IPS-20b (cell line): ENCODE measurements around the gene MBOAT2.
"Not testable (repeated sequence)": the region's sequence is repeated elsewhere in the genome, so short reads cannot be mapped to it uniquely, and the experiment has no call there.

Source experiments
- H3K27ac ChIP-seq: one replicate; pipeline ENCODE4 v1.5.1; 2013; ENCODE audit warnings: low read length
- H3K27me3 ChIP-seq: 2 replicates; pipeline ENCODE4 v1.6.1; 2013; ENCODE audit warnings: mild to moderate bottlenecking, low read length, inconsistent platforms; ENCODE audit not compliant: insufficient read depth
- H3K36me3 ChIP-seq: 2 replicates; pipeline ENCODE4 v1.6.1; 2013; ENCODE audit warnings: low read depth, mild to moderate bottlenecking, inconsistent platforms, low read length, moderate library complexity; ENCODE audit not compliant: insufficient read depth
- H3K4me1 ChIP-seq: 2 replicates; pipeline ENCODE4 v1.6.1; 2013; ENCODE audit warnings: mild to moderate bottlenecking, control low read depth, inconsistent platforms, low read length, moderate library complexity; ENCODE audit not compliant: insufficient read depth
- H3K4me3 ChIP-seq: 2 replicates; pipeline ENCODE4 v1.5.1; 2013; ENCODE audit warnings: mild to moderate bottlenecking, low read length, inconsistent platforms
- H3K9ac ChIP-seq: 2 replicates; pipeline ENCODE4 v1.6.1; 2013; ENCODE audit warnings: low read depth, mild to moderate bottlenecking, inconsistent platforms, low read length, moderate library complexity
- H3K9me3 ChIP-seq: 2 replicates; pipeline ENCODE4 v1.6.1; 2013; ENCODE audit warnings: mild to moderate bottlenecking, low read depth, low read length, inconsistent platforms; ENCODE audit not compliant: insufficient read depth

Gene MBOAT2

DNA sequence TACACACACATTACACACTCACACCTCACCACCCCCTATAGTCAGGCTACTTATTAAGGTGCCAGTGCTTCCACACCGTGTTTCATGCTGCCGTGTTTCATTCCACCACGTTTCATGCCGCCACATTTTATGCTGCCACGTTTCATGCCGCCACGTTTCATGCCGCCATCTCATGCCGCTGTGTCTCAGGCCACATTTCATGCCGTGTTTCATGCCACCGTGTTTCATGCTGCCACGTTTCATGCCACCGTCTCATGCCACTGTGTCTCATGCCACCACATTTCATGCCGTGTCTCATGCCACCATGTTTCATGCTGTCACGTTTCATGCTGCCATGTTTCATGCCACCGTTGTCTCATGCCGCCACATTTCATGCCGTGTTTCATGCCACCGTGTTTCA is 65.1 kb downstream of the MBOAT2 start:
- no peak overlapping the region for H3K4me3 ChIP-seq

DNA sequence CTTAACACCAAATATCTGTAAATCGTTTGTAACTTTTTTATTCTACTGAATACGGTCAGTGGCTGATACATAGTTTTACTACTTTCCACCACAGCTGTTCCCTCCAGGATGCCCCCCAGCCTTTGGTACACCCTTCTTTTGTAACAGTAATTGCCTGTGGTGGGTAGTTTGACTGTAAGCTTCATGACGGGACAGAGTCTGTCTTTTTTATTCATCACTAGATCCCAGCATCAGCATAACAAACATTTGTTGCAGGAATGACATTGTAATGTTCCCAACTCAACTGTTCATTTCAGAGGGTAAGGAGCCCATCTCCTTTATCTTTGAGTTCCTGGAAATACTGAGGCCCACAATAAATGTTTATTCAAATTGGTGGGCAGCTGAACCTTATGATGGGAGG is 67.5 kb downstream of the MBOAT2 start:
- no peak overlapping the region for H3K4me3 ChIP-seq
- H3K27ac ChIP-seq = no peak overlapping the region
- H3K27me3 ChIP-seq = no peaks in the 10 kb centered on the region
- no peaks in the 10 kb centered on the region for H3K9me3 ChIP-seq
- peaks cover 6% of the 10 kb centered on the region; the same call in 1 of the 2 replicates for H3K4me1 ChIP-seq
- H3K9ac ChIP-seq = no peak overlapping the region
- H3K36me3 ChIP-seq = peaks cover 8% of the 10 kb centered on the region

More for the DNA sequence above, 65.1 kb downstream of the MBOAT2 start:
- Histone ChIP-seq H3K9me3 (no peaks in the 10 kb centered on the region), H3K4me1 (peaks cover 6% of the 10 kb centered on the region; the same call in 1 of the 2 replicates), H3K9ac (no peak overlapping the region), H3K27ac (no peak overlapping the region), H3K27me3 (no peaks in the 10 kb centered on the region), H3K36me3 (peaks cover 11% of the 10 kb centered on the region)

DNA sequence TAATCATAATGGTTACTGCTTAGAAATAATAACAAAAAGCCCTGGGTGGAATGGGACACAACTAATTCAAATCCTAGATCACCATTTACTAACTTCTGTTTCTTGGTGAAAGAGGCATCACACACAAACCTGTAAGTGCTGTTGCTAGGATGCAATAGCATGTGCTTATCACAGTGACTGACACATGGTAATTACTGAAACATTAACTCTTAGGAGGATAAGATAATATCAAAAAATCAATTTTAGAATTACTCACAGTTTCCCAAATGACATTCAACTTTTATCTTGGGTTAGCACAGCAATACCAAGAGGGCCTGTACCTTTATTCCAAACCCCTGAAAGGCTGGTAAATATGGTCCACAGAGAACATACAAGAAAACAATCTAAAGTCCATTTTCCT is 69.1 kb downstream of the MBOAT2 start:
- Histone ChIP-seq H3K36me3 (peaks cover 8% of the 10 kb centered on the region), H3K9me3 (no peaks in the 10 kb centered on the region), H3K9ac (no peak overlapping the region), H3K27me3 (no peaks in the 10 kb centered on the region), H3K4me1 (peaks cover 6% of the 10 kb centered on the region; the same call in 1 of the 2 replicates), H3K27ac (no peak overlapping the region), H3K4me3 (no peak overlapping the region)

DNA sequence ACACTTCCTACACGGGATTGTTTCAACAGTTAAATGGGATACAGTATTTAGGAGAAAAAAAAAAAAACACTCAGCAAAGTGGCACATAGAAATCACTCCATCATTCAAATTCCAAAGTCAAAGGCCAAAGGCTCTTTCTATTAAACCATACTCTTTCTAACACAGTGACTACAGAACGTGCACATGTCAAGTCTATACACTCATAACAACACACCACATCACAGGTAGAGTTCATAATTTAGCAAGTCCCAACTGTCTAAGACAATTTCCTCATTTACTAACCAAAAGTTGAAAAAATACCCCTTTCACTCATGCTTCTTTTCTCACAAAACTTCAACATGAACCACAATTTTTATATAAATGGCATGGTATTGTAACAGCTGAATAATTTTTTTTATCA is 70.8 kb downstream of the MBOAT2 start:
- no peak overlapping the region for H3K27ac ChIP-seq
- peaks cover 6% of the 10 kb centered on the region; the same call in 1 of the 2 replicates for H3K4me1 ChIP-seq
- no peak overlapping the region for H3K9ac ChIP-seq
- no peaks in the 10 kb centered on the region; the same call in 1 of the 2 replicates for H3K36me3 ChIP-seq
- no peaks in the 10 kb centered on the region for H3K27me3 ChIP-seq
- no peaks in the 10 kb centered on the region for H3K9me3 ChIP-seq
- no peak overlapping the region for H3K4me3 ChIP-seq

DNA sequence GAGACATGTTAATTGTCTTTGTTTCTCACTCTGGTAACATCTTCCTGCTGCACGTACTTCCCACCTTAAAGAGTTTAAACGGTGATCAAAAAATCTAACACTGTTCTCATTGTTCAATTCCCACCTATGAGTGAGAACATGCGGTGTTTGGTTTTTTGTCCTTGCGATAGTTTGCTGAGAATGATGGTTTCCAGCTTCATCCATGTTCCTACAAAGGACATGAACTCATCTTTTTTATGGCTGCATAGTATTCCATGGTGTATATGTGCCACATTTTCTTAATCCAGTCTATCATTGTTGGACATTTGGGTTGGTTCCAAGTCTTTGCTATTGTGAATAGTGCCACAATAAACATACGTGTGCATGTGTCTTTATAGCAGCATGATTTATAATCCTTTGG is 73.3 kb downstream of the MBOAT2 start:
- H3K27ac ChIP-seq, H3K4me1 ChIP-seq, H3K4me3 ChIP-seq, H3K9ac ChIP-seq, H3K36me3 ChIP-seq, H3K27me3 ChIP-seq, H3K9me3 ChIP-seq: not testable (repeated sequence)

DNA sequence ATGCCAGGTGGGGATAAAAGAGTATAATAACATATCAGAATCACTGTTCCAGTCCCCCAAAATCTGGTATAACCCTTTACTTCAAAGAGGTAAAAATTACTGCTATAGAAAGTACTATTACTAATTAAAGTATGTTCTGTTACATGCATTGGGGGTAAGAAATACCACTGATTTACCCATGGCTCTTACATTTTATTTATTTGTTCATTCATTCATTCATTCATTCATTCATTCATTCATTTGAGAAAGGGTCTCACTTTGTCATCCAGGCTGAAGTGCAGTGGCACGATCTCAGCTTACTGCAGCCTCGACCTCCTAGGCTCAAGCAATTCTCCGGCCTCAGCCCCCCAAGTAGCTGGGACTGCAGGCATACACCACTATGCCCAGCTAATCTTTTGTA is 74.4 kb downstream of the MBOAT2 start:
- 0 out of 2 replicates have a peak, but pooled peaks cover 2% of the 10 kb centered on the region for H3K4me1 ChIP-seq
- no peak overlapping the region for H3K4me3 ChIP-seq
- no peaks in the 10 kb centered on the region for H3K27me3 ChIP-seq
- no peaks in the 10 kb centered on the region; the same call in 1 of the 2 replicates for H3K36me3 ChIP-seq
- H3K9me3 ChIP-seq = no peaks in the 10 kb centered on the region
- H3K9ac ChIP-seq = no peak overlapping the region
- H3K27ac ChIP-seq = no peak overlapping the region

DNA sequence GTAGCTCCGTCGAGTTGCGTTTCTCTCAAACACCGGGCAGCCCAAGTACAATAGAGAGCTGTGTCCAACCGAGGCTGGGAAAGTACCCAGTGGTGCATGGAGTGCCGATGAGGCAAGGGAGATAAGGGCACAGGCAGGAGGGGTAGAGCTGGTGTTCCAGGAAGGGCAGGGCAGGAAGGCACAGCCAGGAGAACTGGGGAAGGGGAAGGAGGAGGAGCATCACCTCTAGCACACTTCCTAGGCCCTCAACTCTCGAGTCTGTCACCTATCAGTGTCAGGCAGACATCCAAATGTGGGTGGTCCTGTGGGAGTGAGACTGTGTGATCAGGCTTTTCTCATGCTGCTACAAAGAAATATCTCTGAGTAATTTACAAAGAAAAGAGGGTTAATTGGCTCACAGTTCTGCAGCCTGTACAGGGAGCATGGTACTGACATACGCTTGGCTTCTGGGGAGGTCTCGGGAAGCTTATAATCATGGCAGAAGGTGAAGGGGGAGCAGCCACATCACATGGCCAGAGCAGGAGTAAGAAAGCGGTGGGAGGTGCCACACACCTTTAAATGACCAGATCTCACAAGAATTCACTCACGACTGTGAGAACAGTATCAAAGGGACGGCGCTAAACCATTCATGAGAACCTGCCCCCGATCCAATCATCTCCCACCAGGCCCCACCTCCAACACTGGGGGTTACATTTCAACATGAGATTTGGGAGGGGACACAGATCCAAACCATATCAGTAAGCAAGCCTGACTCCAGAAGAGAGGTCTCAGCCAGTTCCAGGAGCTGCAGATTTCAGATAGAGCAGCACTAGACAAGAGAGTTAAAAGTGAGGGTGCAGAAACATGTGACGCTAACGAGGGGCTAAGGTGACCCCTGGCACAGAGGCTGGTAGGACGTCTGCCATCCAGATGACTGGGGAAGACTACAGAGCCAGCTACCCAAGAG is 75.7 kb downstream of the MBOAT2 start:
- H3K9me3 ChIP-seq = no peaks in the 10 kb centered on the region
- H3K27ac ChIP-seq = no peak overlapping the region
- H3K9ac ChIP-seq = no peak overlapping the region
- H3K4me1 ChIP-seq = 0 out of 2 replicates have a peak, but pooled peaks cover 5% of the 10 kb centered on the region
- no peaks in the 10 kb centered on the region for H3K27me3 ChIP-seq
- no peak overlapping the region for H3K4me3 ChIP-seq
- no peaks in the 10 kb centered on the region for H3K36me3 ChIP-seq

DNA sequence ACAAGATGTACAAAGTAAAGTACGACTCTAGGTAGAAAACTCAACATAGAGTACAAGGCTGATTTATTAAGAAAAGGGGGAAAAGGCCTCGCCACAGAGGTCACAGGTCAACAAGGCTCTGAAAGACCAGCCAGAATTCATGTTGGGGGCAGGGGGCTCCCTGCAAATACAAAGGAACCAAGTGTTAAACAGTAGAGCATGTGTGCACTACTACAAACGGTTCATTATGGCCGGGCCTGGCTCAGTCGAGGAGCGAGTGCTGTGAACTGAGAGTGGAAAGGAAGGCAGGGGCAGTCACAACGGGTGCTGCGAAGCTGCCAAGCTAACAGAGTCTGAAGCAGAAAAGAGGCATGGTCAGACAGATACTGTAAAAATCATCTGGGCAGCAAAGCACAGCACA is 77.1 kb downstream of the MBOAT2 start:
- Histone ChIP-seq H3K9me3 (no peaks in the 10 kb centered on the region), H3K4me3 (no peak overlapping the region), H3K27ac (no peak overlapping the region), H3K9ac (no peak overlapping the region), H3K36me3 (no peaks in the 10 kb centered on the region), H3K27me3 (no peaks in the 10 kb centered on the region), H3K4me1 (0 out of 2 replicates have a peak, but pooled peaks cover 5% of the 10 kb centered on the region)

DNA sequence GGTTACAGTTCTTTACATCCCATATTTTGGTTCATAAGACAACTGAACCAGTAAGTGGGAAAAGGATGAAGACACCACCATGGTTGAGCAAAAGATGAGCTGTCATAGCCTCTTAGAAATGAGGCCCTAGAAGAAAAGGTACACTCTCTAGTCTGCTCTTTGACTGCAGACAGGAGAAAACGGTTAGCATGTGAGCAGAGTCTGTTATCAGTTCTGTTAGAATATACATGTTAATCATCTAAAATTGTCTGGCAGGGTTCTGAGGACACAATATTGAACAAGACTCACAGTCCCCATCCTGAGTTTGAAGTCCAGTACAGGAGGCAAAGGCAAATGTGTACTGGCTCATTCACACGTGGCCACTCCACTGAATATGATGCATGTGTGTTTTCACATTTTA is 78.1 kb downstream of the MBOAT2 start:
- Histone ChIP-seq H3K9ac (no peak overlapping the region), H3K27me3 (no peaks in the 10 kb centered on the region), H3K4me3 (no peak overlapping the region), H3K9me3 (no peaks in the 10 kb centered on the region), H3K27ac (no peak overlapping the region), H3K36me3 (no peaks in the 10 kb centered on the region), H3K4me1 (0 out of 2 replicates have a peak, but pooled peaks cover 5% of the 10 kb centered on the region)

DNA sequence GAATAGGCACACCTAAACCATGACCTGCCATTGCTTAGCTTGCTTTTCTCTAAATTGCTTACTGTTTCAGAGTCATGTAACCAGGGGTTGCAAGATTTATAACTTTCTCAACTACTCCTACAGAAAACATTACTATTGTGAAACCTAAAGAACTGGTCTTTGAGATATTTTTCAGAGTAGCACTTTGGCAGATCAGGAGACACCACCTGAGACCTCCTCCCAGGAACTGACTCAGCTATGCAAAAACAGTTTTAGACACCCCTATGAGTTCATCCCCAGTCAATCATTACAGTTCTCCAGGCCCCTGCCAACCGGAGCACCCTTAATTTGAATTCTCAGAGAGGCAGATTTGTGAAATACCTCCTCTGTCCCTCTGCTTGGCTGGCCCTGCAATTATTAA is 80.3 kb downstream of the MBOAT2 start:
- peaks cover 6% of the 10 kb centered on the region; the same call in 1 of the 2 replicates for H3K4me1 ChIP-seq
- no peaks in the 10 kb centered on the region for H3K9me3 ChIP-seq
- H3K36me3 ChIP-seq = no peaks in the 10 kb centered on the region
- no peaks in the 10 kb centered on the region for H3K27me3 ChIP-seq
- H3K27ac ChIP-seq = no peak overlapping the region
- H3K9ac ChIP-seq = no peak overlapping the region
- no peak overlapping the region for H3K4me3 ChIP-seq

DNA sequence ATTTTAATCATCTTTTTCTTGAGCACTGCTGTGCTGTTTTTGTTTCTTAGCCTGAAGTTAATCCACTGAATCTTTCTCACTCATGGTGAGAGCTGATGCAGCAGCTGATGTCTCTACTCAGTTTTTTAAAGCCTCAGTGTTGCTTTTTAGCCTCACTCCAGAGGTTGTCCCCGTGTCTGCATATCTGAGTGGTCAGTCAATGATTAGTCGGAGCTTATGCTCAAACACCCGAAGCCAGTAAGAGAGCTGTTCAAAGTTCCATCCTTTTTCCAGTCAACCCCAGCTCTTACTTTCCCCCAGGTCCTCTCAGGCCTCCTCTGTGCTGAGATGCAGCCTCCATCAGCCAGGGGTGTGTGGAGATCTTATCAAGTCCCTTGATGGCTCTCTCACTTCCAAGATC is 81.1 kb downstream of the MBOAT2 start:
- no peaks in the 10 kb centered on the region for H3K27me3 ChIP-seq
- no peak overlapping the region for H3K4me3 ChIP-seq
- no peaks in the 10 kb centered on the region for H3K36me3 ChIP-seq
- H3K27ac ChIP-seq = no peak overlapping the region
- peaks cover 12% of the 10 kb centered on the region; the same call in 1 of the 2 replicates for H3K4me1 ChIP-seq
- no peaks in the 10 kb centered on the region for H3K9me3 ChIP-seq
- no peak overlapping the region for H3K9ac ChIP-seq

DNA sequence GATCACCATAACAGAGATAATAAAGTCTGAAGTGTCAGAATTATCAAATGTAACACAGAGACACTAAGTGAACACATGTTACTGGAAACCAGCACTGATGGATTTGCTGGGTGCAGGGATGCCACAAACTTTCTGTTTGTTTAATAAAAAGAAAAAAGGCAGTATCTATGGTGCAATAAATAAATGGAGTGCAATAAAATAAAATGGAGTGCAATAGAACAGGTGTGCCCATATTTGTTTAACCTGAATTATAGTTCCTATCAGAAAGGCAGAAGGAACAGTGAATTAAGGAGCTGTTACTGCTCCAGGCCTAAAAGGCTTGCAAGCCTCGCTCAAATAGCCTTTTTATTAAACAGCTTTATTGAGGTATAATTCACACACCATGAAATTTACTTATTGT is 85.1 kb downstream of the MBOAT2 start:
- no peaks in the 10 kb centered on the region for H3K27me3 ChIP-seq
- H3K27ac ChIP-seq = no peak overlapping the region
- no peaks in the 10 kb centered on the region for H3K9me3 ChIP-seq
- no peak overlapping the region for H3K9ac ChIP-seq
- H3K36me3 ChIP-seq = no peaks in the 10 kb centered on the region
- no peak overlapping the region for H3K4me3 ChIP-seq
- H3K4me1 ChIP-seq = peaks cover 7% of the 10 kb centered on the region; the same call in 1 of the 2 replicates
